Muscle layer of colon (tissue), 2 donors: ENCODE results near the gene TADA3.
A peak's percentile ranks its signal among the peaks of the same experiment; 100 is the strongest.

Source experiments
- H3K27ac ChIP-seq: one replicate; pipeline ENCODE4 v1.7.0; 2013; ENCODE audit warnings: low read depth, mild to moderate bottlenecking, low read length, moderate library complexity
- H3K27me3 ChIP-seq, 2 donors: one replicate each; pipeline ENCODE4 v1.7.0; 2013; ENCODE audit warnings: low read length in 2 of 2, mild to moderate bottlenecking in 2 of 2; ENCODE audit not compliant: insufficient read depth in 2 of 2, control insufficient read depth in 1 of 2
- H3K36me3 ChIP-seq: one replicate; pipeline ENCODE4 v1.7.0; 2013; ENCODE audit warnings: mild to moderate bottlenecking, low read length; ENCODE audit not compliant: insufficient read depth
- H3K4me1 ChIP-seq: one replicate; pipeline ENCODE4 v1.7.0; 2013; ENCODE audit warnings: mild to moderate bottlenecking, low read length; ENCODE audit not compliant: insufficient read depth
- H3K4me3 ChIP-seq, 2 donors: one replicate each; pipeline ENCODE4 v1.7.0; 2013; ENCODE audit warnings: low read length in 2 of 2, low read depth in 1 of 2, mild to moderate bottlenecking in 1 of 2, moderate library complexity in 1 of 2
- H3K9ac ChIP-seq: one replicate; pipeline ENCODE4 v1.7.0; 2013; ENCODE audit warnings: low read length
- H3K9me3 ChIP-seq: one replicate; pipeline ENCODE4 v1.7.0; 2013; ENCODE audit warnings: mild to moderate bottlenecking, low read length
- donor health status: abdominal sarcoma.
- donor health status: Adenocarcinoma of cecum.

Gene TADA3

DNA sequence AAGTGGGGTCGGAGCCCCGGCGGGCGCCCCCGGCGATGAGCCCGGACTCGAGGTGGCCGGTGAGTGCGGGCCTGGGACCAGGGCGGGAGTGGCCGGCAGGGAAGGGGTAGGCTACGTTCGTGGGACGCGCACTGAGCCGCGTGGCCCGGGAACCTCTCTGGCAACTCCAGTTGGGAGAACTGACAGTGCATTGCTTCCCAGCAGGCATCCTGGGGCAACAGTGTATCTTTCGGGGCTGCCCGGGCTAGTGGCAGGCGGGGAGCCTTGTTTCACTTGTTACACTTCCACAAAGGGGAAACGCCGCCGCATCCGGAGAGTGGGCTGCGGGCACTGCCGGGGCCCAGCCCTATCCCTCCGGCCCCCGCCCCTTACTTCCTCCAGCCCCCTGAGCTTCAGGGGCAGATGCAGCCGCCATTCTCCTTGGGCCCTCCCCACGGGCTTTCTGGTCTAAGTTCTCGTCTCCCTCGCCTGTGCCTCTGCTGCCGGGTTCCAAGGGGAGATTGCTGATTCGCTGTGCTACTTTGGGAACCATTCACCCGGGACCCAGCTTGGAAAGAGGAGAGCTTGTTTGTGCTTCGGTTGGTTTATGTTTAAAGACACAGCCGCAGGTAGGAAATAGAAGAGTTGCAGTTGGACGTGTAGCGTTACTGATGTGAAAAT lies 60.1 kb downstream of the TADA3 start:
- Histone ChIP-seq H3K4me3 (peak overlapping the region; percentile 61 to 85), H3K9me3 (no peaks in the 10 kb centered on the region), H3K27ac (peak overlapping the region; percentile 87), H3K4me1 (peaks cover 22% of the 10 kb centered on the region), H3K9ac (peak overlapping the region; percentile 50), H3K36me3 (peaks cover 15% of the 10 kb centered on the region), H3K27me3 (no peaks in the 10 kb centered on the region)

DNA sequence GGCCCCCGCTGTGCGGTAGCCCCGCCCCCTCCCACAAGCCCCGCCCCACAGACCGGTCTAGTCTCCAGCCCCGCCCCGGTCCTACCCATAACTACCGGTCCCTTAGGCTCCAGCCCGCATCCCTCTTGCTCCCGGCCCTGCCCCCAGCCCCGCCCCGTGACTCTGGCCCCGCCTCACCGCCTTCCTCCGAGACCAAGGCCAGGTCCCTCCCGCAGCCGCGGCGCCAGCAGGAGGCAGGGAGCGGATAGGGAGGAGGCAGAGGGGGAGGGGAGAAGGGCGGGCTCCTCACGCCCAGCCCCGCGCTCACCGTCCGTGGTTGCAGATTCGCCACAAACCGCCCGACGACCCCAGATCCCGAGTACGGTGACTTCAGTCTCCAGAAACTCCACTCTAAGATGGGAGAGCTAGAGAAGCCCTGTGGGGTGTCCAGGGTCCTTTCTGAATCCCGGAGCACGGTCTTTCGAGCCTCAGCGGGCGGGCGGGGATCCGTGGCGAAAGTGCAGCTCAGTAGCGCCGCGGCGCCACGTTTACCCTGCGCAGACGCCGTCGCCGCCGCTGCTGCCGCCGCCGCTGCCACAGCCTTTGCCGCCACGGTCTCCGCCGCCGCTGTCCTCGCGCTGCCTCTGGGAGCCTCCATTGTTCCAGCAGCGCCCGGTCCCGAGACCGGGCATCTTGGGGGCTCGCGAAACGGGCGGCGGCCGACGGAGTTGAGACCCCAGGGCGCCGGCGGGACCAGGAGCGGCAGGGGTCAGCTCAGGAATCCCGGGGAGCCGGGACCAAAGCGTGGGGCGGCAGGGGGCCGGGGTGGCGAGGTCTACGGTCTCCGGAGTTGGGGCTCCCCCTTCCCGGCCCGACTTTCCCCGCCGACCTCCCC lies 60.8 kb downstream of the TADA3 start, which contains the start of gene BRPF1:
BRPF1 (plus strand) TSS at position 530 of the 874 bp plus-strand sequence. CDS start 2,406 bp downstream, outside the sequence.
- peaks cover 11% of the 10 kb centered on the region for H3K36me3 ChIP-seq
- peak within 1 kb of the TSS; percentile 62 to 85 for H3K4me3 ChIP-seq
- H3K4me1 ChIP-seq, result peaks cover 22% of the 10 kb centered on the region
- H3K9me3 ChIP-seq, result no peaks in the 10 kb centered on the region
- no peaks in the 10 kb centered on the region for H3K27me3 ChIP-seq
- peak within 1 kb of the TSS; percentile 50 for H3K9ac ChIP-seq
- peak within 1 kb of the TSS; percentile 87 for H3K27ac ChIP-seq

DNA sequence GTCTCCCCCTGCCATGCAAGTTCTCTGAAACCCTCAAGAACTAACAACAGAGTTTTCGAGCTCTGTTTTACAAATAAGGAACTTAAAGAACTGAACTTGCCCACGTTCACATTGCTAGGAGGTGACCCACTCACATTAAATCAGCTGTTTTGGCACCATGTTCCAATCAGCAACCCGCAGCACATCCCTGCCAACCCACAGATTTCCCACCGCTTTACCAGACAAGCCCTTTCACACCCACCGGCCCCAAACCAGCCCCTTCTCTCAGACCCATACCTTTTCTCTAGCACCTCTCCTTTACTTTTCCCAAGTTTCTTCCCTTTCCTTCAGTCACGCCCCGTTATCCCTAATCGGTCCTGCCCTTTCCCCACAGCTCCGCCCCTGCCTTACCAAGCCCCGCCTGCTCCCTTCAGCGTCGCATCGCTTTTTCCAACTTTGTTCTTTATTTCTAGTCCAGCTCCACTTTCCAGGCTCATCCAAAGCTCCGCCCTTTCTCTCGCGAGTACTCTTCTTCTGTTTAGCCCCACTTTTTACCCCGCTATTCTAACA lies 61.5 kb downstream of the TADA3 start:
- peaks cover 22% of the 10 kb centered on the region for H3K4me1 ChIP-seq
- peak overlapping the region; percentile 55 for H3K27ac ChIP-seq

More for the DNA sequence above, 61.5 kb downstream of the TADA3 start:
- Histone ChIP-seq H3K36me3 (peaks cover 11% of the 10 kb centered on the region), H3K27me3 (no peaks in the 10 kb centered on the region), H3K4me3 (peak overlapping the region; percentile 62 to 68), H3K9me3 (no peaks in the 10 kb centered on the region), H3K9ac (peak overlapping the region; percentile 42)
